Omental fat pad (tissue), 4 donors: ENCODE results near the gene SKA2. TPM values are rescaled to one million over a fixed set of nuclear protein-coding genes. Genes with fewer than 3 reads are reported as not detected.

Experiments used
- ATAC-seq: fragments of 150-250 bp; one replicate; pipeline ENCODE4 v1.9.1; 2016; ENCODE audit warnings: mild to moderate bottlenecking, moderate library complexity; ENCODE audit not compliant: low FRiP score
- DNase-seq: peaks from one replicate; pipeline ENCODE4 v3.0.0-alpha.2; 2019; ENCODE audit warnings: low spot score
- CTCF ChIP-seq, 3 donors: fragments of 450-650 bp; IDR thresholded peaks; one replicate each; pipeline ENCODE4 v1.5.1; 2016 to 2017; ENCODE audit warnings: antibody characterized with exemption in 3 of 3, mild to moderate bottlenecking in 3 of 3, moderate library complexity in 2 of 3
- total RNA-seq, 4 donors: library from RNA; depleted of rRNA; stranded (reverse); fragments of >200 nt; gene quantifications; one replicate each; pipeline ENCODE4 v1.1.0, GENCODE V29; 2016

Gene SKA2
- total RNA-seq, 4 donors from 2014 or later = 11.8 to 28.4 (median 20.2) TPM

DNA sequence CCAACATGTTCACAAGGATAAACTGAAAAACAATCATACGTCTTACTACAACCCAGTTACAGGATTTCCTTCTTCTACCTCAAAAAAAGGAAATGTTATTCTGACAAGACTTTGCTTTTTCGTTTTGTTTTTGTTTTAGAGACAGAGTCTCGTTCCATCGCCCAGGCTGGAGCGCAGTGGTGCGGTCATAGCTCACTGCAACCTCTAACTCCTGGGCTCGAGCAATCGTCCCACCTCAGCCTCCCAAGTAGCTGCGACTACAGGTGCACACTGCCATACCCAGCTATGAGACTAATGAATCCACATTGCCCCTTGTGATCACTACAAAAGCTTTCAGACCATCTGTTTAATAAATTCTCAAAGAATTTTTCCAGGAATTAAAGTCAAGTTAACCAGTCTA lies 39.5 kb downstream of the SKA2 start:
- no peak for DNase-seq
- TF ChIP-seq CTCF (IDR thresholded peaks at IDR 0.05) = no peak
- no peak for ATAC-seq

GRCh38 chr17:59111539-59111938 lies 43.4 kb downstream of the SKA2 start:
- DNase-seq (no peak), ATAC-seq (no peak)
- TF ChIP-seq CTCF (IDR thresholded peaks at IDR 0.05) = no peak

- DNase-seq = no peak
- no peak for ATAC-seq
- no peak for TF ChIP-seq CTCF (IDR thresholded peaks at IDR 0.05)
Measured at GRCh38 chr17:59110973-59111372, 44.0 kb downstream of the SKA2 start.

DNA sequence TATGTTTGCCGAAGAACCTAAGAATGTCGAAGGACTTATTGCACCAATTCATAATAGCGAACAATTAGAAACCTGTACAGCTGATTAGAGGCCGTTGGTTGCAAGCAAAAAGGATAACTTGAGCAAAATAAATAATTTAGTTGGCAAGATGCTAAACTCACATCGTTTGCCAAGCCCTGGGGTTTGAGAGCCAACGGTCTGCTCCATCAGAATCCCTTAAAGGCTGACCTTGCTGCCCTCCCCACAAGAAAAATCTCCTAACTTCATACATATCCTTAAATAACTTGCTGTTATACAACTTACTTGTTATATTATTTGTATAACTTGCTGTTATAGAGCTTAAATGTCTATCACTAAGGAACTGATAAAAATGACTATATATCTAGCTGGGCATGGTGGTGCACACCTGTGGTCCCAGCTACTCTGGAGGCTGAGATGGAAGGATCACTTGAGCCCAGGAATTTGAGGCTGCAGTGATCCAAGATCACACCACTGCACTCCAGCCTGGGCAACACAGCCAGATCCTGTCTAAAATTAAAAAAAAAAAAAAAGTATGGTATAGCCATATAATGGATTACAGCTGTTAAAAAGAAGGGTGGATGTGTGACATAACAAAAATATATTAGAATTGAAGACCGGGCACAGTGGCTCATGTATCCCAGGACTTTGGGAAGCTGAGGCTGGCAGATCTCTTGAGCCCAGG lies 46.4 kb downstream of the SKA2 start:
- no peak for TF ChIP-seq CTCF (IDR thresholded peaks at IDR 0.05)
- DNase-seq = no peak
- ATAC-seq = no peak

- TF ChIP-seq CTCF (IDR thresholded peaks at IDR 0.05) = no peak
- no peak for DNase-seq
- ATAC-seq = no peak
Measured at GRCh38 chr17:59107306-59107670, 47.7 kb downstream of the SKA2 start.

DNA sequence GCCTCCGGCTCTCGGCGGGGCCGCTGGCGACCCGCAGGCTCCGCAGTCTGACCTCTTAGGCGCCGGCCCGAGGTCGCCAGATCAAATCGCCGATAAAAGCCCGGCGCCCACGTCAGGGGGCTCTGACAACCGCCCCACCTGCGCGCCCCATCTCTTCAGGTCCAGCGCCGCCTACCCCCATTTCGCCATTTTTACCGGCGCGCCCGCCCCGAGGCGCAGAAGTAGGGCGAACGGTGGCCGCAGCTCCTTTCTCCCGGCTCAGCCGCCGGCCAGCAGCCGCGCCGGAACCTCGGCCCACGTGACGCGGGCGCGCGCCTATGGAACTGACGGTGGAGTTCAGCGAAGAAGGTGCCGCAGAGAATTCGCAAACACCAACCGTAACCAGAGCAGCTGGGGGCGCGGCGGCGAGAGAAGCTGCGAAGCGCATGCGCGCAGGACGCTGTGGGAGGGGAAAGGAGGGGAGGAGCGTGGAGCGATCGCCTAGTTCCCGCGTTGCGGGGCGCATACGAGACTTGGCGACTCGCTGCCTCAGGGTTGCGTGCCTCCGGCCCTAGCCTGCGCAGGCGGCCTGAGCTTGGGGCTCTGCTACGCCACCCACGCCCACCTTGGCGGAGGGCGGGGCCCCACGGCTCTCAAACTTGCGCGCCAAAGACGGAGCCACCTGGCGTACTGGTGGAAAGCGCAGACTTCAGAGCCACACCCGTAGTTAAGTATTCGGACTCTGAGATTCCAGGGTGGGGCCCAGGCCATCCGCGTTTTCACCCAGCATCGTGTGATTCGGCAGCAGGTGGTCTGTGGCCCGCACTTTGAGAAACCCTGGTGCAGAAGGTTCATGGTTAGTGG lies 48.3 kb downstream of the SKA2 start, which contains the start of gene TRIM37:
TRIM37 (minus strand) TSS at position 418 of the 843 bp plus-strand sequence. CDS start 419 bp downstream, outside the sequence.
- ATAC-seq = peak; percentile 98
- peak; percentile 83 for DNase-seq
- TF ChIP-seq CTCF (IDR thresholded peaks at IDR 0.05) = no peak
